Peyer's patch (tissue), 4 donors: Measurements from ENCODE around the gene ENAM. TPM values are rescaled to one million over a fixed set of nuclear protein-coding genes. Genes with fewer than 3 reads are reported as not detected.

Experiments used
- DNase-seq, 3 donors: peaks; one replicate each; pipeline ENCODE4 v3.0.0-alpha.2; 2017 to 2019
- H3K27ac ChIP-seq, 4 donors: fragments of 200-600 bp; sonication (generic); one replicate each; pipeline ENCODE4 v1.5.1; 2016 to 2019
- H3K27me3 ChIP-seq, 2 donors: fragments of 200-600 bp; sonication (generic); one replicate each; pipeline ENCODE4 v1.5.1; 2019
- H3K36me3 ChIP-seq, 3 donors: fragments of 200-600 bp; sonication (generic); one replicate each; pipeline ENCODE4 v1.5.1; 2016 to 2019
- H3K4me1 ChIP-seq, 4 donors: fragments of 200-600 bp; sonication (generic); one replicate each; pipeline ENCODE4 v1.5.1; 2016 to 2019
- H3K4me3 ChIP-seq, 4 donors: fragments of 200-600 bp; sonication (generic); 1 replicate in 3 of 4; 2 replicates in 1 of 4; pipeline ENCODE4 v1.5.1; 2016 to 2019; ENCODE audit warnings: mild to moderate bottlenecking in 1 of 4
- H3K9me3 ChIP-seq, 4 donors: fragments of 200-600 bp; sonication (generic); one replicate each; pipeline ENCODE4 v1.5.1; 2016 to 2019; ENCODE audit warnings: mild to moderate bottlenecking in 1 of 4
- CTCF ChIP-seq, 6 experiments: fragments of 450-650 bp in 4 of 6; fragments of 200-600 bp in 2 of 6; sonication (generic) in 1 of 6; IDR thresholded peaks; one replicate each; pipeline ENCODE4 v1.5.1; 2017 to 2019; ENCODE audit warnings: antibody characterized with exemption in 6 of 6, mild to moderate bottlenecking in 3 of 6, moderate library complexity in 1 of 6
- POLR2A ChIP-seq, 2 donors: fragments of 450-650 bp; IDR thresholded peaks; one replicate each; pipeline ENCODE4 v1.5.1; 2017; ENCODE audit warnings: antibody characterized with exemption in 2 of 2, mild to moderate bottlenecking in 2 of 2, moderate library complexity in 2 of 2
- total RNA-seq, 4 donors: library from RNA; depleted of rRNA; stranded (reverse); fragments of >200 nt; gene quantifications; one replicate each; pipeline ENCODE4 v1.1.0, GENCODE V29; 2016

ENAM gene
- total RNA-seq, 4 donors from 2014 or later = not detected

- no peak for TF ChIP-seq CTCF (IDR thresholded peaks at IDR 0.05)
- TF ChIP-seq POLR2A (IDR thresholded peaks at IDR 0.05) = no peak
- H3K36me3 ChIP-seq = no peaks in the 10 kb centered on the region
Observed at GRCh38 chr4:70619778-70620177, 8.8 kb upstream of the ENAM start.

GRCh38 chr4:70623323-70623722 is 5.2 kb upstream of the ENAM start:
- Histone ChIP-seq H3K4me3 (no peak overlapping the region), H3K27ac (no peak overlapping the region), H3K27me3 (no peaks in the 10 kb centered on the region), H3K36me3 (no peaks in the 10 kb centered on the region), H3K4me1 (no peaks in the 10 kb centered on the region), H3K9me3 (no peaks in the 10 kb centered on the region)
- TF ChIP-seq CTCF (IDR thresholded peaks at IDR 0.05) = no peak
- TF ChIP-seq POLR2A (IDR thresholded peaks at IDR 0.05) = no peak
- DNase-seq = no peak

More at GRCh38 chr4:70619778-70620177, 8.8 kb upstream of the ENAM start:
- Histone ChIP-seq H3K4me1 (no peaks in the 10 kb centered on the region), H3K9me3 (no peaks in the 10 kb centered on the region), H3K27me3 (no peaks in the 10 kb centered on the region), H3K27ac (no peak overlapping the region), H3K4me3 (no peak overlapping the region)
- no peak for DNase-seq

GRCh38 chr4:70624226-70624793 is 4.2 kb upstream of the ENAM start:
- TF ChIP-seq CTCF (IDR thresholded peaks at IDR 0.05) (no peak), POLR2A (IDR thresholded peaks at IDR 0.05) (no peak)
- H3K27me3 ChIP-seq = no peaks in the 10 kb centered on the region
- DNase-seq = no peak
- H3K4me3 ChIP-seq = no peak overlapping the region
- H3K9me3 ChIP-seq = no peaks in the 10 kb centered on the region
- H3K4me1 ChIP-seq = no peaks in the 10 kb centered on the region
- H3K27ac ChIP-seq = no peak overlapping the region
- no peaks in the 10 kb centered on the region for H3K36me3 ChIP-seq

- TF ChIP-seq CTCF (IDR thresholded peaks at IDR 0.05) (no peak), POLR2A (IDR thresholded peaks at IDR 0.05) (no peak)
- Histone ChIP-seq H3K4me3 (no peak overlapping the region), H3K4me1 (no peaks in the 10 kb centered on the region), H3K9me3 (no peaks in the 10 kb centered on the region), H3K27ac (no peak overlapping the region), H3K36me3 (no peaks in the 10 kb centered on the region), H3K27me3 (no peaks in the 10 kb centered on the region)
- DNase-seq = no peak
Observed at GRCh38 chr4:70627620-70628019, 924 bp upstream of the ENAM start.

- Histone ChIP-seq H3K27me3 (no peaks in the 10 kb centered on the region), H3K4me3 (no peak overlapping the region), H3K9me3 (no peaks in the 10 kb centered on the region), H3K4me1 (no peaks in the 10 kb centered on the region), H3K27ac (no peak overlapping the region), H3K36me3 (no peaks in the 10 kb centered on the region)
- no peak for DNase-seq
- TF ChIP-seq CTCF (IDR thresholded peaks at IDR 0.05) (no peak), POLR2A (IDR thresholded peaks at IDR 0.05) (no peak)
Observed at GRCh38 chr4:70629469-70630090, 1.0 kb downstream of the ENAM start.
